K562 (cell line): Measurements from ENCODE around the gene UROD. TPM values are rescaled to one million over a fixed set of nuclear protein-coding genes. Genes with fewer than 3 reads are reported as not detected.

Experiments used
- CBX1 ChIP-seq: sonication (generic); IDR thresholded peaks from 2 replicates; pipeline ENCODE4 v1.6.1; 2016; ENCODE audit warnings: antibody characterized with exemption, low read depth, mild to moderate bottlenecking
- HEY1 ChIP-seq: fragments of 250-450 bp; sonication (Bioruptor Pico); IDR thresholded peaks from 2 replicates; pipeline ENCODE4 v1.5.0; 2020; ENCODE audit warnings: mild to moderate bottlenecking, moderate library complexity, borderline replicate concordance
- MYC ChIP-seq, 2 experiments: fragments of 250-450 bp in 1 of 2; sonication (Bioruptor Pico) in 1 of 2; IDR thresholded peaks; 2 replicates each; pipeline versions ENCODE4 v1.5.1 to v1.6.1; 2012 to 2021; ENCODE audit warnings: low read depth in 2 of 2, borderline replicate concordance in 1 of 2, improper control_type of control experiment in 1 of 2, low read length in 1 of 2, mild to moderate bottlenecking in 1 of 2, moderate library complexity in 1 of 2
- PHF20 ChIP-seq: fragments of 450-650 bp; IDR thresholded peaks from 2 replicates; pipeline ENCODE4 v1.6.1; 2018; ENCODE audit not compliant: partially characterized antibody
- PRPF4 ChIP-seq: fragments of 200-400 bp; formaldehyde crosslinking; IDR thresholded peaks from one replicate; pipeline ENCODE4 v1.6.1; 2017; ENCODE audit warnings: low read length, low read depth, mild to moderate bottlenecking; ENCODE audit not compliant: insufficient read depth, poor library complexity, severe bottlenecking
- STAT5A ChIP-seq: IDR thresholded peaks from 2 replicates; pipeline ENCODE4 v1.6.1; 2012; ENCODE audit warnings: low read length, inconsistent platforms, borderline replicate concordance
- TEAD2 ChIP-seq: fragments of 450-650 bp; IDR thresholded peaks from 2 replicates; pipeline ENCODE4 v1.6.1; 2016; ENCODE audit warnings: missing genetic modification characterization, control low read depth, missing compliant biosample characterization
- ZC3H4 ChIP-seq: sonication (generic); formaldehyde crosslinking; IDR thresholded peaks from 2 replicates; pipeline ENCODE4 v1.9.0; 2021; ENCODE audit warnings: missing genetic modification reagents, borderline replicate concordance
- ZNF174 ChIP-seq: fragments of 250-450 bp; sonication (Bioruptor Pico); IDR thresholded peaks from 2 replicates; pipeline ENCODE4 v1.4.0; 2020; ENCODE audit warnings: mild to moderate bottlenecking
- ZNF175 ChIP-seq: fragments of 200-800 bp; sonication (Bioruptor generic); IDR thresholded peaks from 2 replicates; pipeline ENCODE4 v1.6.1; 2016; ENCODE audit warnings: low read depth, mild to moderate bottlenecking, missing genetic modification characterization, missing compliant biosample characterization
- ZNF668 ChIP-seq: fragments of 250-450 bp; sonication (Bioruptor Pico); IDR thresholded peaks from 2 replicates; pipeline ENCODE4 v1.8.0; 2022; ENCODE audit warnings: mild to moderate bottlenecking, inconsistent platforms
- ZNF785 ChIP-seq: fragments of 250-450 bp; sonication (Bioruptor Pico); IDR thresholded peaks from 2 replicates; pipeline ENCODE4 v1.4.0; 2020; ENCODE audit warnings: mild to moderate bottlenecking
- polyA plus RNA-seq, 8 experiments: library from polyadenylated mRNA; depleted of rRNA in 4 of 8; stranded (reverse) in 5 of 8; unstranded in 3 of 8; fragments of >200 nt; fragmentation: Nextera tagmentation in 2 of 8; fragmentation: Illumina TruSeq in 1 of 8; extraction: Ambion mirVana in 2 of 8; extraction: Trizol in 1 of 8; gene quantifications; 2 replicates each; pipeline versions ENCODE4 v1.2.1 to v1.2.3, GENCODE V29; 2011 to 2014; ENCODE audit warnings: inconsistent platforms in 1 of 8, missing spikeins in 1 of 8
- total RNA-seq, 7 experiments: library from RNA; depleted of rRNA in 6 of 7; stranded (reverse); fragments of >200 nt in 6 of 7; fragmentation: Illumina TruSeq in 2 of 7; extraction: Trizol in 2 of 7; gene quantifications; 2 replicates each; pipeline versions ENCODE4 v1.2.1 to v1.2.3, GENCODE V29; 2011 to 2021; ENCODE audit warnings: low replicate concordance in 1 of 7
- TF ChIP-seq, protein P1 (sequence below), 2 experiments: fragments of 450-650 bp in 1 of 2; IDR thresholded peaks; 2 replicates each; pipeline ENCODE4 v1.6.1; 2011 to 2017; ENCODE audit warnings: low read depth in 2 of 2, antibody characterized with exemption in 1 of 2, borderline replicate concordance in 1 of 2, low read length in 1 of 2, mild to moderate bottlenecking in 1 of 2, mixed read lengths in 1 of 2; ENCODE audit not compliant: control insufficient read depth in 1 of 2
- TF ChIP-seq, protein P2 (sequence below): sonication (generic); formaldehyde crosslinking; IDR thresholded peaks from 2 replicates; pipeline ENCODE4 v1.8.0; 2022; ENCODE audit warnings: missing genetic modification reagents, mild to moderate bottlenecking, borderline replicate concordance
- TF ChIP-seq, protein P3 (sequence below), 2 experiments: IDR thresholded peaks in 1 of 2; conservative IDR thresholded peaks in 1 of 2; 2 replicates each; pipeline ENCODE4 v1.6.1; 2016; ENCODE audit warnings: low read depth in 2 of 2, mild to moderate bottlenecking in 1 of 2, missing compliant biosample characterization in 1 of 2, missing genetic modification characterization in 1 of 2, moderate library complexity in 1 of 2
- TF ChIP-seq, protein P4 (sequence below): IDR thresholded peaks from 2 replicates; pipeline ENCODE4 v1.6.1; 2011; ENCODE audit warnings: borderline replicate concordance, low read depth, mild to moderate bottlenecking, moderate library complexity, low read length; ENCODE audit not compliant: insufficient read depth, poor library complexity, severe bottlenecking

UROD gene
- total and polyA plus RNA-seq, 9 of the 15 experiments (the other 6 are each of a cell fraction or from before 2014, with no cell fraction given): 533 to 2,933 (median 1,100) TPM

DNA sequence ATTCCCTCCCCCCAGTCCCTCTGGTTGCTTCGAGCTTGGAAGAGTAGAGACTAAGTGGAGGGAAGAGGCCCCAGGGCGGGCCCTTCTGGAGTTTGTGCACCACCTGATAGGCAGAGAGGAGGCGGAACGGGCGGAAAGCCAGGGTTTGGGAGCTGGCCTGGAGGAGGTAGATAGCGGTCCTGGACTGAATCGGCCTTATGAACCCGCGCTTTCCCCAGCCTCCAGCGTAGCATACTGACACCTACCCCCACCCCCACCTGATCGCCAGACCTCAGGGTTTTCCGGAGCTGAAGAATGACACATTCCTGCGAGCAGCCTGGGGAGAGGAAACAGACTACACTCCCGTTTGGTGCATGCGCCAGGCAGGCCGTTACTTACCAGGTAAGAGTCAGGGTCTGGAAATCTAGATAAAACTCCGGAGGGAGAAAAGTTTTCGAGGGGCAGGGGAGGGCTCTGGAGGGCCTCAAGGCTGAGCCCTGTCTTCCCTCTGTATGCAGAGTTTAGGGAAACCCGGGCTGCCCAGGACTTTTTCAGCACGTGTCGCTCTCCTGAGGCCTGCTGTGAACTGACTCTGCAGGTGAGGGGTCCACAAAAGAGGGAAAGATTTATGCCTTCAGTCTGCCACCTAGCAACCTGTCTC lies 705 bp downstream of the UROD start (continued):
- TF ChIP-seq PHF20 (no peak), CBX1 (peak; percentile 28; the same call in 1 of the 2 replicates), TEAD2 (peak; percentile 81), HEY1 (CRISPR knock-in tag) (no peak), ZNF785 (CRISPR knock-in tag) (no peak), ZNF175 (CRISPR knock-in tag) (peak; percentile 90), ZNF174 (CRISPR knock-in tag) (no peak), STAT5A (peak; percentile 94), ZC3H4 (CRISPR knock-in tag) (no peak), PRPF4 (no peak), ZNF668 (CRISPR knock-in tag) (peak; percentile 71; the same call in 1 of the 2 replicates), MYC (IDR thresholded peaks at IDR 0.05; ENCODE audit: low read depth, low read length) (peak; percentile 92), MYC (CRISPR knock-in tag; IDR thresholded peaks at IDR 0.05; ENCODE audit: borderline replicate concordance, low read depth) (no peak)
- TF ChIP-seq, protein P1, sequence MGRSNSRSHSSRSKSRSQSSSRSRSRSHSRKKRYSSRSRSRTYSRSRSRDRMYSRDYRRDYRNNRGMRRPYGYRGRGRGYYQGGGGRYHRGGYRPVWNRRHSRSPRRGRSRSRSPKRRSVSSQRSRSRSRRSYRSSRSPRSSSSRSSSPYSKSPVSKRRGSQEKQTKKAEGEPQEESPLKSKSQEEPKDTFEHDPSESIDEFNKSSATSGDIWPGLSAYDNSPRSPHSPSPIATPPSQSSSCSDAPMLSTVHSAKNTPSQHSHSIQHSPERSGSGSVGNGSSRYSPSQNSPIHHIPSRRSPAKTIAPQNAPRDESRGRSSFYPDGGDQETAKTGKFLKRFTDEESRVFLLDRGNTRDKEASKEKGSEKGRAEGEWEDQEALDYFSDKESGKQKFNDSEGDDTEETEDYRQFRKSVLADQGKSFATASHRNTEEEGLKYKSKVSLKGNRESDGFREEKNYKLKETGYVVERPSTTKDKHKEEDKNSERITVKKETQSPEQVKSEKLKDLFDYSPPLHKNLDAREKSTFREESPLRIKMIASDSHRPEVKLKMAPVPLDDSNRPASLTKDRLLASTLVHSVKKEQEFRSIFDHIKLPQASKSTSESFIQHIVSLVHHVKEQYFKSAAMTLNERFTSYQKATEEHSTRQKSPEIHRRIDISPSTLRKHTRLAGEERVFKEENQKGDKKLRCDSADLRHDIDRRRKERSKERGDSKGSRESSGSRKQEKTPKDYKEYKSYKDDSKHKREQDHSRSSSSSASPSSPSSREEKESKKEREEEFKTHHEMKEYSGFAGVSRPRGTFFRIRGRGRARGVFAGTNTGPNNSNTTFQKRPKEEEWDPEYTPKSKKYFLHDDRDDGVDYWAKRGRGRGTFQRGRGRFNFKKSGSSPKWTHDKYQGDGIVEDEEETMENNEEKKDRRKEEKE (IDR thresholded peaks at IDR 0.05; ENCODE audit: borderline replicate concordance in 1 of 2, control insufficient read depth in 1 of 2, low read depth in 2 of 2, low read length in 1 of 2): peak in 1 of 2 experiments; percentile 68; a peak in 1 of 4 replicates
- TF ChIP-seq, protein P2, sequence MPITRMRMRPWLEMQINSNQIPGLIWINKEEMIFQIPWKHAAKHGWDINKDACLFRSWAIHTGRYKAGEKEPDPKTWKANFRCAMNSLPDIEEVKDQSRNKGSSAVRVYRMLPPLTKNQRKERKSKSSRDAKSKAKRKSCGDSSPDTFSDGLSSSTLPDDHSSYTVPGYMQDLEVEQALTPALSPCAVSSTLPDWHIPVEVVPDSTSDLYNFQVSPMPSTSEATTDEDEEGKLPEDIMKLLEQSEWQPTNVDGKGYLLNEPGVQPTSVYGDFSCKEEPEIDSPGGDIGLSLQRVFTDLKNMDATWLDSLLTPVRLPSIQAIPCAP (CRISPR knock-in tag): 0 out of 2 replicates have a peak, but pooled peaks have one; percentile 17
- TF ChIP-seq, protein P3, sequence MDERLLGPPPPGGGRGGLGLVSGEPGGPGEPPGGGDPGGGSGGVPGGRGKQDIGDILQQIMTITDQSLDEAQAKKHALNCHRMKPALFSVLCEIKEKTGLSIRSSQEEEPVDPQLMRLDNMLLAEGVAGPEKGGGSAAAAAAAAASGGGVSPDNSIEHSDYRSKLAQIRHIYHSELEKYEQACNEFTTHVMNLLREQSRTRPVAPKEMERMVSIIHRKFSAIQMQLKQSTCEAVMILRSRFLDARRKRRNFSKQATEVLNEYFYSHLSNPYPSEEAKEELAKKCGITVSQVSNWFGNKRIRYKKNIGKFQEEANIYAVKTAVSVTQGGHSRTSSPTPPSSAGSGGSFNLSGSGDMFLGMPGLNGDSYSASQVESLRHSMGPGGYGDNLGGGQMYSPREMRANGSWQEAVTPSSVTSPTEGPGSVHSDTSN (CRISPR knock-in tag; IDR thresholded peaks at IDR 0.05; ENCODE audit: low read depth): no peak
- TF ChIP-seq, protein P3 (tag; conservative IDR thresholded peaks at IDR 0.05; ENCODE audit: low read depth): 0 out of 2 replicates have a peak, but pooled peaks have one; percentile 59
- TF ChIP-seq, protein P4, sequence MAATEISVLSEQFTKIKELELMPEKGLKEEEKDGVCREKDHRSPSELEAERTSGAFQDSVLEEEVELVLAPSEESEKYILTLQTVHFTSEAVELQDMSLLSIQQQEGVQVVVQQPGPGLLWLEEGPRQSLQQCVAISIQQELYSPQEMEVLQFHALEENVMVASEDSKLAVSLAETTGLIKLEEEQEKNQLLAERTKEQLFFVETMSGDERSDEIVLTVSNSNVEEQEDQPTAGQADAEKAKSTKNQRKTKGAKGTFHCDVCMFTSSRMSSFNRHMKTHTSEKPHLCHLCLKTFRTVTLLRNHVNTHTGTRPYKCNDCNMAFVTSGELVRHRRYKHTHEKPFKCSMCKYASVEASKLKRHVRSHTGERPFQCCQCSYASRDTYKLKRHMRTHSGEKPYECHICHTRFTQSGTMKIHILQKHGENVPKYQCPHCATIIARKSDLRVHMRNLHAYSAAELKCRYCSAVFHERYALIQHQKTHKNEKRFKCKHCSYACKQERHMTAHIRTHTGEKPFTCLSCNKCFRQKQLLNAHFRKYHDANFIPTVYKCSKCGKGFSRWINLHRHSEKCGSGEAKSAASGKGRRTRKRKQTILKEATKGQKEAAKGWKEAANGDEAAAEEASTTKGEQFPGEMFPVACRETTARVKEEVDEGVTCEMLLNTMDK: no peak
